Amygdala (tissue), 56 donors: ENCODE data around the gene PLOD1.
A peak's percentile ranks its signal among the peaks of the same experiment; 100 is the strongest.
"Not testable (repeated sequence)": the region's sequence is repeated elsewhere in the genome, so short reads cannot be mapped to it uniquely, and the experiment has no call there.

Experiments used
- DNase-seq, 56 donors: peaks; one replicate each; lab custom pipeline; 2025; lab: John Stamatoyannopoulos, UW

The PLOD1 gene

GRCh38 chr1:11934302-11935056 is at the start of gene PLOD1:
Gene PLOD1 (plus strand): TSS chr1:11934717. CDS start chr1:11934780, 63 bp downstream.
- peak in 55 of 56 donors; percentile 28 to 86 (median 74) for DNase-seq

DNA sequence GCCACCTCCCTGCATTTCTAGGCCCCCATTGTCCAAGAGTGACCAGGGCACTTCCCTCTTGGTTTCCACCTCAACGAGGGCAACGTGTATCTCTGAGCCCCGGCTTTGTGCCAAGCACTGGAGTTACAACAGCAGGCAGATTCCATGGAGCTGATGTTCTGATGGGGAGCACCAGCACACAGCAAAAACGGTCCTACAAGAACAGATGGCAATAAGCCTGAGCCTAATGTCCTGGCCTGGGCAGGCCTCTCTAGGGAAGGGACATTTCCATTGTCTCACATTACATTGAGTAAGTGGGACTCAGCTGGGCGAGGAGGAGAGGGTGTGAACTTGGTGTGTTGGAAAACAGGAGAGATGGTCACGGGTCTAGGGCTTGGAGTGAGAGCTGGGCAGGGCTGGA is 48.6 kb upstream of the PLOD1 start:
- no peak for DNase-seq

- DNase-seq, result no peak
These were observed 47.4 kb upstream of the PLOD1 start for GRCh38 chr1:11886986-11887665.

DNA sequence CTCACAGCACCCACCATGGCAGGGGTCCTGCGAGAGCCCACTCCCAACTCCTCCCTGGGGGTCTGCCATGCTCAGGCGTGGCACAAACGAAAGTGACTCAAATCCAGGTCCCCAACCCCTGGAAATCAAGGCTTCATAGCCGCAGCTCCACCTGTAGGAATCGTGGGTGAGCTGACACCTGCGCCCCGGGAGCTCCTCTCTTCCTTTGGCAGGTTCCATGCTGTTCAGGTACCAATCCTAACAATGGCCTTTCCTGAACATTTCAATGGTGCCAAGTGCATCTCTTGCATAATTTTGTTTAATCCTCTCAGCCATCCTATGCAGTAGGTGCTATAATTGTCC is 46.9 kb upstream of the PLOD1 start:
- DNase-seq, result no peak

GRCh38 chr1:11888206-11888876 is 46.2 kb upstream of the PLOD1 start:
- DNase-seq, result no peak

DNA sequence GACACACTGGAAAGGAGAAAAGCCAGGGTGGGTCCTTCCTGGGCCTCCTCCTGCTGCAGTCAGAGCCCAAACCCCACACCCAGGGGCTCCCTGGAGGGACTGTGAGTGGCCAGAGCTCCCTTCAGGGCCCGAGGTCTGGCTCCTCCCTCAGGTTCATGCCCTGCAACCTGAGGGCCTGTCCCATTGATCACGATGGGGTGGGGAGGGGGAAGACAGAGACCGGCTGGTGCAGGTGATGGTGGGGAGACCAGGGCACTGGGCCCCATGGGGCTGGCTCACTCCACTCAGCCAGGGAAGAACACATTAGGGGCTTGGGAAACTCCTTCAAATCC is 45.7 kb upstream of the PLOD1 start:
- no peak for DNase-seq

DNA sequence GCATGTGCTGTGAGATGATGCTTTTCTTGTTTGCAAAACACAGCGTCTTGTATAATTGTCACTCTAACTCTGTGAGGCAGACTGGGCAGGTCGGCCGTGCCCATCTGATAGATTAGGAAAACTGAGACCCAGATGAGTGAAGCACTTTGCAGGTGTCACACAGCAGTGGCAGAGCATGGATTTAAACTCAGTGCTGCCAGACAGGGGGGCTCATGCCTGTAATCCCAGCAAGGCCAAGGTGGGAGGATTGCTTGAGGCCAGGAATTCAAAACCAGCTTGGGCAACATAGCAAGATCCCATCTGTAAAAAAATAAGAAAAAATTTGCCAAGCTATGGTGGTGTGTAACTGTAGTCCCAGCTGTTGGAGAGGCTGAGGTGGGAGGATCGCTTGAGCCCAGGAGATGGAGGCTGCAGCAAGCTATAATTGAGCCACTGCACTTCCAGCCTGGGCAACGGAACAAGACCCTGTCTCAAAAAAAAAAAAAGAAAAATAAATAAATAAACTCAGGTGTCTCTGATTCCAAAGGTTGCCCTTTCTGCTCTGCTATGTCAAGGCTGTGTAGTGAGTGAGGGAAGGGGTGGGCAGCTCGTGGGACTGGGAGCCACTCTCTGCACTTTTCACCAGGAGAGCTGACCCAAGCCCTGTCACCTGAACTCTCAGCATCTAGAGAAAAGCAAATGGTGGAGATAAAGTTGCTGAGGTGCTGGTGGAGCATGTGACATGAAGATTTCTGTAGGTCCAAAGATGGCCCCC is 42.9 kb upstream of the PLOD1 start:
- DNase-seq, result no peak

DNA sequence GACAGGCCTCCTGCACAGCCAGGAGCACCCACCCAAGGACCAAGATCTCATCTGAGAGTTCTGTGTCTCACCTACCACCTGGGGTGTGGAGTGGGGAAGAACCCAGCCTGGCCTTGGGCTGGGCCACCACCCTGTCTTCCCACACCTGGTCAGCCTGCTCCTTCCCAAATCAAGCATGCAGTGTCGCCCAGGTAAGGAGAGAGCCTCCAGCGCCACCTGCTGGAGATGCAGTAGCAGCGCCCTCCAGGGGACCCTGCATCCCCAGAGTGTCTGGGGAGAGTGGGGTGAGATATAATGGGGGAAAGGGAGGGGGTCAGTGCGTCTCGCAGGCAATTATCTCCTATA is 40.6 kb upstream of the PLOD1 start:
- DNase-seq, result peak in 24 of 56 donors; percentile 1 to 56 (median 18)

DNA sequence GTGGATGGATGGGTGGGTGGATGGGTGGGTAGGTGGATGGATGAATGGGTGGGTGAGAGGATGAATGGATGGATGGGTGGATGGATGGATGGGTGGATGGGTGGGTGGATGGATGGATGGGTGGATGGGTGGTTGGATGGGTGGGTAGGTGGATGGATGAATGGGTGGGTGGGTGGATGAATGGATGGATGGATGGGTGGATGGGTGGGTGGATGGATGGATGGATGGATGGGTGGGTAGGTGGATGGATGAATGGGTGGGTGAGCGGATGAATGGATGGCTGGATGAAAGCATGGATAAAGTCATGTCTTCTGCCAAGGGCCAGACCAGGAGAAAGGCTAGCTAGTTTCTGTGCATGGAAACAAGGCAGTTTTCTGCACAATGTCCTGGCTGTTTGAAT is 40.0 kb upstream of the PLOD1 start:
- DNase-seq, result not testable (repeated sequence)

- no peak for DNase-seq
These were observed 36.3 kb upstream of the PLOD1 start for GRCh38 chr1:11898086-11898785.

GRCh38 chr1:11898831-11899467 is 35.6 kb upstream of the PLOD1 start:
- no peak for DNase-seq

DNA sequence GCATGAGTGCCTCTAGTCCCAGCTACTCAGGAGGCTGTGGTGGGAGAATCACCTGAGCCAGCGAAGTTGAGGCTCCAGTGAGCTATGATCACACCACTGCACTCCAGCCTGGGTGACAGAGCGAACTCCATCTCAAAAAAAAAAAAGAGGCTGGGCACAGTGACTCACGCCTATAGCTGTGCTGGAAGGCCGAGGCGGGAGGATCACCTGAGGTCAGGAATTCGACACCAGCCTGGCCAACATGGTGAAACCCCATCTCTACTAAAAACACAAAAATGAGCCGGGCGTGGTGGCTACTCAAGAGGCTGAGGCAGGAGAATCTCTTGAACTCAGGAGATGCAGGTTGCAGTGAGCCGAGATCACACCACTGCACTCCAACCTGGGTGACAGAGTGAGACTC is 33.1 kb upstream of the PLOD1 start:
- DNase-seq, result not testable (repeated sequence)

GRCh38 chr1:11903210-11903609 is 31.3 kb upstream of the PLOD1 start:
- DNase-seq, result no peak

GRCh38 chr1:11904156-11904555 is 30.4 kb upstream of the PLOD1 start:
- DNase-seq, result not testable (repeated sequence)

GRCh38 chr1:11904978-11905377 is 29.5 kb upstream of the PLOD1 start:
- no peak for DNase-seq

DNA sequence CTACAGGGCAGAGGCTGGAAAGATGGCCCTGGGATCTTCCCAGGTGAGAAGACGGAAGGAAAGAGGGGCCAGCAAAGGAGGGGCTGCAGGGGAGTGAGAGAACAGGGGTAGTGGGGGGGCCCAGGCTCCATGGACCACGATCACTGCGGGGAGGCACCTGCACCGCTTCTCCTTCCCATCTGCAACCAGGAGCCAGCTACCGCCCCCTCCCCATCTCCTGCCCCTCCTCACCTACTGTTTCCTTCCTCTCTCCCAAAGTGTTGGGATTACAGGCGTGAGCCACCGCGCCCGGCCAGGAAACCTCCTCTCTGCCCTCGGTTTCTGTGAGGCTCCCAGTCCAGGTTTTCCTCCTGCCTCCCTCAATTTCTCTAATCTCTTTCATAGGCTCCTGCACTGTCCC is 27.6 kb upstream of the PLOD1 start:
- DNase-seq, result no peak

DNA sequence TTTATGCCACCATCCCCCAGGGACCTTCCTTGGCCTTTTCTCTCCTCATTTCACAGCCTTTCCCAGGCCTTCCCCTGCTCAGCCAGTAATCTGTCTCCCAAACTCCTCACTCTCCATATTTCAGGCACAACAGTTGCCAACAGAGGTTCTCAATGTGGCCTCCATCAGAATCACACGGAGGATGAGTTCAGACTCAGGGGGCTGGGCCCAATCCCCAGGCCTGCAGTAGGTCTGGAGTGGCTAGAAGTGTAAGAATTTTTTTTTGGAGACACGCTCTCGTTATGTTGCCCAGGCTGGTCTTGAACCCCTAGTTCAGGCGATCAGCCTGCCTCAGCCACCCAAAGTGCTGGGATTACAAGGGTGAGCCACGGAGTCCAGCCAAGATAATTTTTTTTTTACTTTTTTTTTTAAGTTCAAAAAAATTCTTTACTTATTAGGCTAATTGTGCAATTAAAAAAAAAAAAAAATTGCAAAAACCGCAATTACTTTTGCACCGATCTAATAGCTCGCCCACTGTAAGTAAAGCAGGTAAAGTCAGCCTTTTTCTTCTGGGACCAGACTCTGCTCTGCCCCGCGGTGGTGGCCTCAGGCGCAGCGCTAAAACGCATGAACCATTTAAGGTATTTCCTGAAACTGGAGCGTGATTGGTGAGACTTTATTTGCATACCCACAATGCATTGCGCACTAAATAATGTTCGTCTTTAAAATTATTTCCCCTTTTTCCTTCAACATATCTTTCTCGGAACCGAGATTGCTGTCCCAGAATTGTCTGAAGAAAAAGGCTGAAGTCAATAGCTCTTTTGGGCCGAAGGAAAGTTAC is 27.0 kb upstream of the PLOD1 start:
- peak; percentile 11 to 95 (median 78) for DNase-seq

DNA sequence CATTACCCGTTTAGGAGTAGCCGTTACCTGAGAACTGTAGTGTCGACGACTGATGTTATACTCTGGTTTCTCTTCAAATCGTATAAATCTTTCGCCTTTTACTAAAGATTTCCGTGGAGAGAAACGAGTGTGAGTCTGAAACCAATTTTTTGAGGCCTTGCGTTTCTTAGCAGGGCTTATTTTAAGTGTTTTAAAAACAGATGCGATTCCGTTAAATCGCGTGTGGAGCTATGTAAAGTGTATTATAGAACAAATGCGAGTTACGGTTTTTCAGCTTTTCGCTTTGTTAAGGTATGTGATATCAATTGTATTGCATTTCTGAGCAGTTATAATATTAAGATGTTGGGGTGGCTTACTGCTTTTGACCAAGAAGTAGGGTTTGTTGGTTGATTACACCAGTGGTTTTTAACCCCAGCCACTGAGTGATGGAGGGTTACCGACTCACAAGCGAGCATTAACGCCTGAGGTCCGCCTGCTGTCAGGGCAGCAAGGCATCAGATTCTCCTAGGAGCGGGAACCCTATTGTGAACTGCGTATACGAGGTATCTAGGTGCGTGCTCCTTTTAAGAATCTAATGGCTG is 26.3 kb upstream of the PLOD1 start:
- DNase-seq, result peak in 25 of 56 donors; percentile 16 to 91 (median 71)

DNA sequence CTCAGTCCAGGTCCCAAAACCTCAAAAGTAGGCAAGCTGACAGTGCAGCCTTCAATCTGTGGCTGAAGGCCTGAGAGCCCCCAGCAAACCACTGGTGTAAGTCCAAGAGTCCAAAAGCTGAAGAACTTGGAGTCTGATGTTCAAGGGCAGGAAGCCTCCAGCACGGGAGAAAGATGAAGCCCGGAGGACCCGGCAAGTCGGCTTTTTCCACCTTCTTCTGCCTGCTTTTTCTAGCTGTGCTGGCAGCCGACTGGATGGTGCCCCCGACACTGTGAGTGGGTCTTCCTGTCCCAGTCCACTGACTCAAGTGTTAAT is 23.6 kb upstream of the PLOD1 start:
- not testable (repeated sequence) for DNase-seq
